OCI-LY1 (cell line): ENCODE measurements around the gene S100A8.

Source experiments
- H2AFZ ChIP-seq: fragments of 200-600 bp; sonication (generic), shearing (Covaris generic); 2 replicates; pipeline ENCODE4 v1.6.0; 2014; ENCODE audit warnings: antibody characterized with exemption, mild to moderate bottlenecking, low read length
- H3F3A ChIP-seq: fragments of 200-600 bp; sonication (generic), shearing (Covaris generic); 2 replicates; pipeline ENCODE4 v1.6.0; 2014; ENCODE audit warnings: mild to moderate bottlenecking, antibody characterized with exemption, low read length, moderate library complexity; ENCODE audit not compliant: insufficient read depth
- H3K27ac ChIP-seq: fragments of 200-600 bp; sonication (generic); 2 replicates; pipeline ENCODE4 v1.5.1; 2014; ENCODE audit warnings: low read length, mixed run types, mild to moderate bottlenecking, low read depth; ENCODE audit not compliant: poor library complexity, severe bottlenecking
- H3K27me3 ChIP-seq: fragments of 200-600 bp; sonication (generic); 2 replicates; pipeline ENCODE4 v1.6.0; 2014; ENCODE audit warnings: antibody characterized with exemption, mild to moderate bottlenecking, low read length, moderate library complexity; ENCODE audit not compliant: insufficient read depth
- H3K36me3 ChIP-seq: fragments of 200-600 bp; sonication (generic); 2 replicates; pipeline ENCODE4 v1.6.1; 2014; ENCODE audit warnings: mild to moderate bottlenecking, antibody characterized with exemption, low read length, moderate library complexity, mixed read lengths; ENCODE audit not compliant: insufficient read depth
- H3K4me1 ChIP-seq: fragments of 200-600 bp; sonication (generic); 2 replicates; pipeline ENCODE4 v1.5.1; 2014; ENCODE audit warnings: mild to moderate bottlenecking, low read length, moderate library complexity; ENCODE audit not compliant: insufficient read depth, severe bottlenecking
- H3K4me2 ChIP-seq: fragments of 200-600 bp; sonication (generic), shearing (Covaris generic); 2 replicates; pipeline ENCODE4 v1.6.1; 2014; ENCODE audit warnings: low read length
- H3K4me3 ChIP-seq: fragments of 200-600 bp; sonication (generic); 2 replicates; pipeline ENCODE4 v1.5.1; 2014; ENCODE audit warnings: low read length, low read depth, mild to moderate bottlenecking, mixed read lengths; ENCODE audit not compliant: poor library complexity, severe bottlenecking
- H3K79me2 ChIP-seq: fragments of 200-600 bp; shearing (Covaris generic); 2 replicates; pipeline ENCODE4 v1.6.1; 2016; ENCODE audit warnings: mixed run types, low read length, mixed read lengths; ENCODE audit not compliant: insufficient read depth
- H3K9ac ChIP-seq: fragments of 200-600 bp; sonication (generic), shearing (Covaris generic); 2 replicates; pipeline ENCODE4 v1.6.1; 2014; ENCODE audit warnings: mild to moderate bottlenecking, low read length, mixed read lengths
- H3K9me2 ChIP-seq: fragments of 200-600 bp; sonication (generic), shearing (Covaris generic); 2 replicates; pipeline ENCODE4 v1.6.1; 2014; ENCODE audit warnings: low read depth, mild to moderate bottlenecking, low read length, mixed read lengths
- H3K9me3 ChIP-seq: fragments of 200-600 bp; shearing (Covaris generic); 2 replicates; pipeline ENCODE4 v1.6.1; 2014; ENCODE audit warnings: low read length, mixed read lengths
- H4K20me1 ChIP-seq: fragments of 200-600 bp; sonication (generic), shearing (Covaris generic); 2 replicates; pipeline ENCODE4 v1.6.0; 2016; ENCODE audit warnings: mild to moderate bottlenecking, low read length; ENCODE audit not compliant: insufficient read depth
- EZH2 ChIP-seq: fragments of 200-600 bp; sonication (generic), shearing (Covaris generic); IDR thresholded peaks from 2 replicates; pipeline ENCODE4 v1.8.0; 2017; ENCODE audit warnings: borderline replicate concordance, mixed run types, mild to moderate bottlenecking, antibody characterized with exemption, low read length, moderate library complexity, mixed read lengths
- TF ChIP-seq, protein P1 (sequence below): fragments of 200-600 bp; sonication (generic), shearing (Covaris generic); IDR thresholded peaks from 2 replicates; pipeline ENCODE4 v1.5.1; 2017; ENCODE audit warnings: mild to moderate bottlenecking, antibody characterized with exemption, low read length, moderate library complexity, mixed read lengths

The S100A8 gene

DNA sequence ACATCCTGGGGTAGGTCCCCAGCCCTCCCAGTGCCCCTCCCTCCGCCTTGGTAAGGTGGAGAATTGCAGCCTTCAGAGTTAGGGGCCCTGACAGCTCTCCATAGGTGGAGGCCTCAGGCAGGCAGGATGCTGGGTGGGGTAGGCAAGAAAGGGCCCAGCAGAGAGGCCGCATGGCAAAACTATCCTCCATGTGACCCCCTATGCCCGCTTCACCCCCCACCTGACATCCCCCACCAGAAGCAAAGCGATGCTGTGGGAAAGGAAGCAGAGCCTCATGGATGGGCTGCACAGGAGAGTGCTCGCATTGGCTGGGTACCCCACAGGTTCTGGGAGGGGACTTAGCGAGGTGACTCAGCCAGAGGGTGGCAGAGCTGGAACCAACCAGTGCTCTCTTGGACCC is 31.6 kb downstream of the S100A8 start:
- Histone ChIP-seq H3K27me3 (no peaks in the 10 kb centered on the region), H3F3A (no peaks in the 10 kb centered on the region), H3K4me2 (no peak overlapping the region), H3K4me1 (no peaks in the 10 kb centered on the region), H2AFZ (no peak overlapping the region), H3K4me3 (no peak overlapping the region), H3K79me2 (no peaks in the 10 kb centered on the region), H3K27ac (no peak overlapping the region), H3K36me3 (no peaks in the 10 kb centered on the region), H4K20me1 (no peaks in the 10 kb centered on the region), H3K9me3 (no peaks in the 10 kb centered on the region), H3K9ac (no peak overlapping the region), H3K9me2 (no peaks in the 10 kb centered on the region)
- TF ChIP-seq, protein P1, sequence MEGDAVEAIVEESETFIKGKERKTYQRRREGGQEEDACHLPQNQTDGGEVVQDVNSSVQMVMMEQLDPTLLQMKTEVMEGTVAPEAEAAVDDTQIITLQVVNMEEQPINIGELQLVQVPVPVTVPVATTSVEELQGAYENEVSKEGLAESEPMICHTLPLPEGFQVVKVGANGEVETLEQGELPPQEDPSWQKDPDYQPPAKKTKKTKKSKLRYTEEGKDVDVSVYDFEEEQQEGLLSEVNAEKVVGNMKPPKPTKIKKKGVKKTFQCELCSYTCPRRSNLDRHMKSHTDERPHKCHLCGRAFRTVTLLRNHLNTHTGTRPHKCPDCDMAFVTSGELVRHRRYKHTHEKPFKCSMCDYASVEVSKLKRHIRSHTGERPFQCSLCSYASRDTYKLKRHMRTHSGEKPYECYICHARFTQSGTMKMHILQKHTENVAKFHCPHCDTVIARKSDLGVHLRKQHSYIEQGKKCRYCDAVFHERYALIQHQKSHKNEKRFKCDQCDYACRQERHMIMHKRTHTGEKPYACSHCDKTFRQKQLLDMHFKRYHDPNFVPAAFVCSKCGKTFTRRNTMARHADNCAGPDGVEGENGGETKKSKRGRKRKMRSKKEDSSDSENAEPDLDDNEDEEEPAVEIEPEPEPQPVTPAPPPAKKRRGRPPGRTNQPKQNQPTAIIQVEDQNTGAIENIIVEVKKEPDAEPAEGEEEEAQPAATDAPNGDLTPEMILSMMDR, result no peak
- TF ChIP-seq EZH2, result no peak

DNA sequence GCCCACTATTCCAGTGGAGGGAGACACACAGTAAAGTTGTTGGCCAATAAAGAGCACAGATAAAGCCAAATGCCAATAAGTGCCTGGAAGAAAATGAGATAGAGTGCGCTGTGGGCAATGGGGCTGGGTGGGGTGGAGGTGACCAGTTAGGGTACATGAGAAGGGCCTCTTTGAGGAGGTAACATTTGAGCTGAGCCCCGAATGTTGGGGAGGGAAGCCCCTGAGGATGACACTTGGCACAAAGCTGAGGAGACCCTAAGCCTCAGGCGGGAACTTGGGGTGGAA is 32.2 kb downstream of the S100A8 start:
- Histone ChIP-seq H3K9me3 (no peaks in the 10 kb centered on the region), H3K9me2 (no peaks in the 10 kb centered on the region), H3K9ac (no peak overlapping the region), H3K27me3 (no peaks in the 10 kb centered on the region), H3K4me2 (no peak overlapping the region), H2AFZ (no peak overlapping the region), H3K27ac (no peak overlapping the region), H4K20me1 (no peaks in the 10 kb centered on the region), H3K36me3 (no peaks in the 10 kb centered on the region), H3K4me3 (no peak overlapping the region), H3K79me2 (no peaks in the 10 kb centered on the region), H3F3A (no peaks in the 10 kb centered on the region), H3K4me1 (no peaks in the 10 kb centered on the region)
- TF ChIP-seq, protein P1, result no peak
- no peak for TF ChIP-seq EZH2

DNA sequence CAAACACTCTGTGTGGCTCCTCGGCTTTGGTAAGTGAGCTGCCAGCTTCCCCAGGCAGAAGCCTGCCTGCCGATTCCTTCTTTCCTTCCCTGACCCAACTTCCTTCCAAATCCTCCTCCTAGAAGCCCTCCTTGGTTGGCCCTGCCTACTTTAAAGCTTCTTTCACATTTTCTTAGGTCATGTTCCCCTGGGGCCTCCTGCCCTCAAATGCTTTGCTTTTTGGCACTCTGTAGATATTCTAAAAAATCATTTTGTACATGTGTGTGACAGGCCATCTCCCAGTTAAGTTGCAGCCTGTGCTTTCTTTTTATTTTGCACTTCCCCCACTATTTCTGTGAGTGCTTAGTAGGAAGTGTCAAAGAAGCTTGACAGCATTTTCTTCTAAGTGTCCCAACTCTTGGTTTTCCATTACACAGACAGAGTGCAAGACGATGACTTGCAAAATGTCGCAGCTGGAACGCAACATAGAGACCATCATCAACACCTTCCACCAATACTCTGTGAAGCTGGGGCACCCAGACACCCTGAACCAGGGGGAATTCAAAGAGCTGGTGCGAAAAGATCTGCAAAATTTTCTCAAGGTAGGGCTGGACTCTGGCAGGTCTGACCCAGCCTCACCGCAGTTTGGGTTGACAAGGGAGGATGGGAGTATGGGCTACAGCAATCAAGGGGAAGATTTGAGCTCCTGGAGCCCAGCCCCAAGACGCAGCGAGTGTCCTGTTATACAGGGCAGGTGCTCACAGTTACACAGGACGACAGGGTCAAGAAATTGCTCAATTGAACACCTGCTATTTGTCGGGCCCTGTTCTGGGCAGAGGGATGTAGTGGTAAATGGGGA is 32.8 kb downstream of the S100A8 start, which contains the start of gene S100A9:
Gene S100A9, plus strand, starts transcription at position 2 of the 838 bp plus-strand sequence. Its CDS starts 430 bp downstream, at position 432.
- no peak within 1 kb of the TSS for H3K27ac ChIP-seq
- H3K4me2 ChIP-seq, result no peak within 1 kb of the TSS
- H3F3A ChIP-seq, result no peaks in the 10 kb centered on the region
- H3K9ac ChIP-seq, result no peak within 1 kb of the TSS
- no peaks in the 10 kb centered on the region for H3K4me1 ChIP-seq
- H3K27me3 ChIP-seq, result no peaks in the 10 kb centered on the region
- H3K9me2 ChIP-seq, result no peaks in the 10 kb centered on the region
- no peak within 1 kb of the TSS for H3K4me3 ChIP-seq
- H3K79me2 ChIP-seq, result no peaks in the 10 kb centered on the region
- TF ChIP-seq EZH2, result no peak
- TF ChIP-seq, protein P1, result no peak
- no peaks in the 10 kb centered on the region for H3K36me3 ChIP-seq
- H3K9me3 ChIP-seq, result no peaks in the 10 kb centered on the region
- H2AFZ ChIP-seq, result no peak within 1 kb of the TSS
- H4K20me1 ChIP-seq, result no peaks in the 10 kb centered on the region
